ENCODE measurements around the gene OVCA2.
A peak's percentile ranks its signal among the peaks of the same experiment; 100 is the strongest.

Gene OVCA2

GRCh38 chr17:2089021-2089422 is 47.2 kb downstream of the OVCA2 start:
- peak in 1 of 2 donors; percentile 22 for DNase-seq

- DNase-seq = peak; percentile 30 to 44
These were observed 48.4 kb downstream of the OVCA2 start for GRCh38 chr17:2090210-2090641.

- no peak for DNase-seq
These were observed 49.1 kb downstream of the OVCA2 start for GRCh38 chr17:2090804-2091534.

GRCh38 chr17:2092253-2092652 is 50.4 kb downstream of the OVCA2 start:
- DNase-seq = no peak

Measured in stimulated activated CD4-positive, alpha-beta T cell treated with anti-CD3 and anti-CD28 coated beads, Interleukin-2, amount 100 ng/mL, for 24 hours (primary cell).